HepG2 (cell line): ENCODE measurements around the gene EIF4A3. TPM values are rescaled to one million over a fixed set of nuclear protein-coding genes. Genes with fewer than 3 reads are reported as not detected.

ENCODE experiments used
- ATAC-seq: fragments of 200-7000 bp; cut with Tn5 transposase; 3 replicates; pipeline ENCODE4 v1.9.1; 2020; ENCODE audit warnings: mild to moderate bottlenecking, moderate library complexity
- BruUV-seq: library from RNA; stranded (reverse); fragments of 400-500 nt; replicated peaks from 2 replicates; lab custom pipeline; 2021; lab: Mats Ljungman, UMichigan
- CTCF ChIA-PET: fragments of 300-600 bp; formaldehyde crosslinking; extraction: SDS; loops from one replicate; lab custom pipeline; 2021; ENCODE audit warnings: low total read pairs, inconsistent platforms, low intra/inter-chr PET ratio; lab: Yijun Ruan, JAX
- POLR2A ChIA-PET: fragments of 350-600 bp; sonication (Branson Sonifier 250); formaldehyde crosslinking; loops from one replicate; lab custom pipeline; 2020; ENCODE audit warnings: antibody characterized with exemption, inconsistent platforms; lab: Yijun Ruan, JAX
- DNase-seq: peaks from one replicate; pipeline ENCODE4 v3.0.0-alpha.2; 2015; ENCODE audit warnings: low spot score
- FAIRE-seq: peaks from 3 replicates; lab custom pipeline; 2011; peaks lifted over from hg19 to GRCh38; lab: Jason Lieb, UNC
- H2AFZ ChIP-seq: one replicate; pipeline ENCODE4 v1.6.1; 2011; ENCODE audit warnings: low read length, inconsistent platforms
- H3K27ac ChIP-seq: fragments of 300-600 bp; 3 replicates; pipeline ENCODE4 v1.8.0; 2011; ENCODE audit warnings: mixed run types, mild to moderate bottlenecking, mixed read lengths, low read length, inconsistent platforms; ENCODE audit not compliant: insufficient read depth; ENCODE audit errors: extremely low read length
- H3K27me3 ChIP-seq, 2 experiments: fragments of 200-600 bp in 1 of 2; 2 replicates in 1 of 2; 3 replicates in 1 of 2; pipeline versions ENCODE4 v1.6.0 to v1.8.0; 2011; ENCODE audit warnings: low read length in 2 of 2, mild to moderate bottlenecking in 2 of 2, moderate library complexity in 2 of 2, inconsistent platforms in 1 of 2; ENCODE audit not compliant: insufficient read depth in 2 of 2, control insufficient read depth in 1 of 2
- H3K36me3 ChIP-seq, 2 experiments: fragments of 200-600 bp in 1 of 2; replicated peaks in 1 of 2; 2 replicates in 1 of 2; 3 replicates in 1 of 2; pipeline versions ENCODE4 v1.5.1 to v1.8.0; 2011; ENCODE audit warnings: low read length in 2 of 2, inconsistent platforms in 1 of 2; ENCODE audit not compliant: insufficient read depth in 2 of 2, control insufficient read depth in 1 of 2
- H3K4me1 ChIP-seq: 2 replicates; pipeline ENCODE4 v1.5.1; 2012; ENCODE audit warnings: low read length, inconsistent platforms; ENCODE audit not compliant: insufficient read depth
- H3K4me2 ChIP-seq: 2 replicates; pipeline ENCODE4 v1.6.0; 2011; ENCODE audit warnings: low read depth, low read length, inconsistent platforms
- H3K4me3 ChIP-seq, 3 experiments: fragments of 200-600 bp in 1 of 3; sonication (generic), shearing (Covaris generic) in 1 of 3; replicated peaks in 1 of 3; 2 replicates each; pipeline ENCODE4 v1.5.1; 2011 to 2016; ENCODE audit warnings: low read length in 3 of 3, inconsistent platforms in 2 of 3, low read depth in 2 of 3, mild to moderate bottlenecking in 2 of 3, control low read depth in 1 of 3, mixed read lengths in 1 of 3; ENCODE audit not compliant: insufficient read depth in 1 of 3
- H3K79me2 ChIP-seq: one replicate; pipeline ENCODE4 v1.6.1; 2011; ENCODE audit warnings: low read length, inconsistent platforms; ENCODE audit not compliant: insufficient read depth
- H3K9ac ChIP-seq: 2 replicates; pipeline ENCODE4 v1.6.0; 2011; ENCODE audit warnings: mild to moderate bottlenecking, low read depth, low read length, inconsistent platforms; ENCODE audit not compliant: insufficient read depth
- H3K9me3 ChIP-seq: 2 replicates; pipeline ENCODE4 v1.5.1; 2012; ENCODE audit warnings: mild to moderate bottlenecking, low read length
- H4K20me1 ChIP-seq: 2 replicates; pipeline ENCODE4 v1.6.0; 2011; ENCODE audit warnings: inconsistent platforms, mild to moderate bottlenecking, low read length, moderate library complexity; ENCODE audit not compliant: insufficient read depth
- AHDC1 ChIP-seq: sonication (generic); formaldehyde crosslinking; IDR thresholded peaks from 2 replicates; pipeline ENCODE4 v1.5.1; 2020; ENCODE audit warnings: mild to moderate bottlenecking, missing genetic modification reagents, borderline replicate concordance
- EEA1 ChIP-seq: sonication (generic); formaldehyde crosslinking; IDR thresholded peaks from 2 replicates; pipeline ENCODE4 v1.5.1; 2020; ENCODE audit warnings: mild to moderate bottlenecking, missing genetic modification reagents, borderline replicate concordance
- HIVEP1 ChIP-seq: sonication (generic); formaldehyde crosslinking; IDR thresholded peaks from 2 replicates; pipeline ENCODE4 v1.4.0; 2020; ENCODE audit warnings: mild to moderate bottlenecking, missing genetic modification reagents
- KDM4B ChIP-seq: sonication (generic); formaldehyde crosslinking; IDR thresholded peaks from 2 replicates; pipeline ENCODE4 v1.4.0; 2020; ENCODE audit warnings: missing genetic modification reagents
- KLF15 ChIP-seq: sonication (generic); formaldehyde crosslinking; IDR thresholded peaks from 2 replicates; pipeline ENCODE4 v1.8.1; 2023; ENCODE audit warnings: borderline replicate concordance, mild to moderate bottlenecking, inconsistent platforms, missing genetic modification reagents, mixed read lengths
- MAZ ChIP-seq, 2 experiments: sonication (generic) in 1 of 2; formaldehyde crosslinking in 1 of 2; IDR thresholded peaks; 2 replicates each; pipeline versions ENCODE4 v1.5.0 to v1.6.1; 2012 to 2020; ENCODE audit warnings: low read depth in 2 of 2, mild to moderate bottlenecking in 2 of 2, borderline replicate concordance in 1 of 2, improper control_type of control experiment in 1 of 2, low read length in 1 of 2, missing genetic modification reagents in 1 of 2, moderate library complexity in 1 of 2
- SP140L ChIP-seq: sonication (generic); formaldehyde crosslinking; IDR thresholded peaks from 2 replicates; pipeline ENCODE4 v1.4.0; 2020; ENCODE audit warnings: missing genetic modification reagents, borderline replicate concordance
- SSRP1 ChIP-seq: IDR thresholded peaks from 2 replicates; pipeline ENCODE4 v1.6.1; 2016; ENCODE audit warnings: control low read depth
- TAF15 ChIP-seq: fragments of 200-400 bp; formaldehyde crosslinking; IDR thresholded peaks from one replicate; pipeline ENCODE4 v1.6.1; 2018; ENCODE audit warnings: mild to moderate bottlenecking, low read depth, low read length; ENCODE audit not compliant: poor library complexity, severe bottlenecking
- ZNF138 ChIP-seq: sonication (generic); formaldehyde crosslinking; IDR thresholded peaks from 2 replicates; pipeline ENCODE4 v1.5.0; 2020; ENCODE audit warnings: mild to moderate bottlenecking, low read depth, missing genetic modification reagents
- ZNF615 ChIP-seq: sonication (generic); formaldehyde crosslinking; IDR thresholded peaks from 2 replicates; pipeline ENCODE4 v1.5.0; 2020; ENCODE audit warnings: mild to moderate bottlenecking, missing genetic modification reagents, borderline replicate concordance
- WGBS: methylation state at CpG from one replicate; pipeline ENCODE4 v1.1.6; 2017; ENCODE audit warnings: low lambda C conversion rate; 5-methylcytosine and 5-hydroxymethylcytosine counted together
- in situ Hi-C: cut with HindIII; loops from 2 replicates; pipeline ENCODE4 v1.10.0; 2017; ENCODE audit warnings: low pct_unique_long_range_greater_than_20kb; ENCODE audit not compliant: extremely low pct_ligation_motif_present
- intact Hi-C: fragments of 100-400 bp; cut with micrococcal nuclease; formaldehyde crosslinking; loops from one replicate; pipeline ENCODE4 v1.10.0; 2022; ENCODE audit not compliant: unreplicated experiment
- polyA plus RNA-seq, 8 experiments: library from polyadenylated mRNA; depleted of rRNA in 3 of 8; stranded (reverse) in 7 of 8; unstranded in 1 of 8; fragments of >200 nt; fragmentation: Illumina TruSeq in 4 of 8; extraction: Trizol in 4 of 8; gene quantifications; 2 replicates each; pipeline versions ENCODE4 v1.2.1 to v1.2.3, GENCODE V29; 2011 to 2016; ENCODE audit warnings: low read depth in 4 of 8, missing spikeins in 1 of 8, mixed read lengths in 1 of 8; ENCODE audit not compliant: insufficient read depth in 1 of 8
- total RNA-seq, 5 experiments: library from RNA; depleted of rRNA; stranded (reverse); fragments of >200 nt; fragmentation: Illumina TruSeq; extraction: Trizol; gene quantifications; 2 replicates each; pipeline ENCODE4 v1.2.3, GENCODE V29; 2016; ENCODE audit warnings: low read depth in 1 of 5
- TF ChIP-seq, protein P1 (sequence below): sonication (generic); formaldehyde crosslinking; IDR thresholded peaks from 2 replicates; pipeline ENCODE4 v1.5.1; 2020; ENCODE audit warnings: mild to moderate bottlenecking, missing genetic modification reagents, borderline replicate concordance

Gene EIF4A3
- total and polyA plus RNA-seq, 2 of the 13 experiments (the other 11 are each of a cell fraction or from before 2014, with no cell fraction given): 145 to 187 TPM

DNA sequence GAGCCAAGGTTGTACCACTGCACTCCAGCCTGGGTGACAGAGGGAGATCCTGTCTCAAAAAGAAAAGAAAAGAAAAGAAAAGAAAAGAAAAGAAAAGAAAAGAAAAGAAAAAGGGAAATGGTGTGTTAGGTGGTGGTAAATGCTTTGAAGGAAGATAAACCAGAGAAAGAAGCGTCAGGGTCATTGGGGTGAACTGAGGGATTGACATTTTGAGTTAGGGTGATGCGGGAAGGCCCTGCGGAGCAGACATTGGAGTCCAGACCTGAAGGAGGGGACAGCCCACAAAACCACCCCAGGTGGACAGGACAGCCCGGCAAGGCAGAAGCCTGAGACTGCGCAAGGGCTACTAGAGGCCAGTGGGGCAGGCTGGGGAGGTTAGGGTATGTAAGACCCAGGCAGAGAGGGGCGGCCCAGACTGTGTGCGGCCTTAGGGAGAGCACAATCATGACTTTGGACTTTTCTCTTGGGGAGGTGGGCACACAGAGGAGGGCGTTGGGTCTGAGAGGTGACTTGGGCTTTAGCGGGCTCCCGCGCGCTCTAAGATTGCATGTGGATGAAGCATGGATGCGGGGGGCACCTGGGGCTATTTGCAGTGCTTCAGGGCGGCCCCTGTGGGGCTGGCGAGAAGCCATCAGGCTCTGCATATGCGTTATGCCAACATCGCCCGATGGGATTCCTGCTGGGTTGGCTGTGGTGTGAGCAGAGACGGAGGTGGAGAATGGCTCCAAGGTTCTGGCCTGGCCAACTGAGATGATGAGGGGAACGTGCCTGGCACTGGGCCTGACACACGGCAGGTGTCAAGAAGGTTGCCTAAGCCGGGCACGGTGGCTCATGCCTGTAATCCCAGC, 48.9 kb downstream of the EIF4A3 start:
- intact Hi-C loops (no loop called here), in situ Hi-C loops (no loop called here)
- Histone ChIP-seq H2AFZ (no peak overlapping the region), H3K27ac (no peak overlapping the region), H3K4me2 (peak overlapping the region; percentile 54; the same call in 1 of the 2 replicates), H3K4me3 (no peak overlapping the region), H3K4me1 (peaks cover 48% of the 10 kb centered on the region), H4K20me1 (no peaks in the 10 kb centered on the region), H3K9ac (no peak overlapping the region), H3K36me3 (no peaks in the 10 kb centered on the region), H3K27me3 (peaks cover 5 to 41% of the 10 kb centered on the region in 2 experiments; a peak in 4 of 5 replicates), H3K79me2 (peaks cover 9% of the 10 kb centered on the region), H3K9me3 (no peaks in the 10 kb centered on the region)
- BruUV-seq: no TSS peak
- WGBS: 78% methylated on average over 22 of the region's 23 CpGs
- CTCF ChIA-PET: no interaction called here
- POLR2A ChIA-PET: no interaction called here
- ATAC-seq (no peak), DNase-seq (no peak), FAIRE-seq (no peak)
- TF ChIP-seq KDM4B (CRISPR knock-in tag): no peak
- no peak for TF ChIP-seq KLF15 (CRISPR knock-in tag)
- no peak for TF ChIP-seq SSRP1 (CRISPR knock-in tag)
- no peak for TF ChIP-seq MAZ (IDR thresholded peaks at IDR 0.05; ENCODE audit: borderline replicate concordance, low read depth, low read length)
- TF ChIP-seq MAZ (CRISPR knock-in tag; IDR thresholded peaks at IDR 0.05; ENCODE audit: low read depth): no peak
- TF ChIP-seq EEA1: no peak
- TF ChIP-seq AHDC1 (CRISPR knock-in tag): no peak
- TF ChIP-seq, protein P1, sequence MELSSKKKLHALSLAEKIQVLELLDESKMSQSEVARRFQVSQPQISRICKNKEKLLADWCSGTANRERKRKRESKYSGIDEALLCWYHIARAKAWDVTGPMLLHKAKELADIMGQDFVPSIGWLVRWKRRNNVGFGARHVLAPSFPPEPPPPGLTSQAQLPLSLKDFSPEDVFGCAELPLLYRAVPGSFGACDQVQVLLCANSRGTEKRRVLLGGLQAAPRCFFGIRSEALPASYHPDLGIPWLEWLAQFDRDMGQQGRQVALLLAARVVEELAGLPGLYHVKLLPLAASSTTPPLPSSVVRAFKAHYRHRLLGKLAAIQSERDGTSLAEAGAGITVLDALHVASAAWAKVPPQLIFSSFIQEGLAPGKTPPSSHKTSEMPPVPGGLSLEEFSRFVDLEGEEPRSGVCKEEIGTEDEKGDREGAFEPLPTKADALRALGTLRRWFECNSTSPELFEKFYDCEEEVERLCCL: no peak
- no peak for TF ChIP-seq TAF15
- TF ChIP-seq ZNF138 (CRISPR knock-in tag): no peak
- TF ChIP-seq ZNF615 (CRISPR knock-in tag): no peak
- TF ChIP-seq HIVEP1 (CRISPR knock-in tag): no peak
- no peak for TF ChIP-seq SP140L (CRISPR knock-in tag)
